Activated CD8-positive, alpha-beta memory T cell treated with anti-CD3 and anti-CD28 coated beads, Interleukin-2, amount 50 U/mL, for 1 hour (primary cell): ENCODE data around the gene KCNQ2.

Experiments
- DNase-seq: peaks from one replicate; pipeline ENCODE4 v3.0.0-alpha.2; 2020; ENCODE audit errors: extremely low read depth

KCNQ2 gene

GRCh38 chr20:63356931-63357879 is 115.2 kb downstream of the KCNQ2 start:
- DNase-seq: no peak

DNA sequence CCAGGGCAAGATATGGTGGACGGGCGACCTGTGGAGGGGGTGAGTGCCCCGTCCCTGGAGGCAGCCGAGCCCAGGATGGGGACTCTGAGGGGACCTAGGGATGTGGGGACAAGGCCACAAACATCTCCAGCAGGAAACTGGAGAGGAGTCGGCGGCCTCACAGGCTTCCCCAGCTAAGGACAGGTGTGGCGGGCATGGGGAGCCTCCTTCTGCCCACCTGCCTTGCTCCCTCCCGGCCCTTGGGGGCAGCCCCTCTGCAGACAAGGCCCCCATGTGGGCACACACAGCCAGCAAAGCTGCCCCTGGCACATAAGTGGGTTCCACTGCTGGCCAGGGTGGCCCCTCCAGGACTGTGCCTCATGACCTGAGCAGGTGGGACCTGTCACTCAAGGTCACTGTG is 115.9 kb downstream of the KCNQ2 start:
- no peak for DNase-seq

DNA sequence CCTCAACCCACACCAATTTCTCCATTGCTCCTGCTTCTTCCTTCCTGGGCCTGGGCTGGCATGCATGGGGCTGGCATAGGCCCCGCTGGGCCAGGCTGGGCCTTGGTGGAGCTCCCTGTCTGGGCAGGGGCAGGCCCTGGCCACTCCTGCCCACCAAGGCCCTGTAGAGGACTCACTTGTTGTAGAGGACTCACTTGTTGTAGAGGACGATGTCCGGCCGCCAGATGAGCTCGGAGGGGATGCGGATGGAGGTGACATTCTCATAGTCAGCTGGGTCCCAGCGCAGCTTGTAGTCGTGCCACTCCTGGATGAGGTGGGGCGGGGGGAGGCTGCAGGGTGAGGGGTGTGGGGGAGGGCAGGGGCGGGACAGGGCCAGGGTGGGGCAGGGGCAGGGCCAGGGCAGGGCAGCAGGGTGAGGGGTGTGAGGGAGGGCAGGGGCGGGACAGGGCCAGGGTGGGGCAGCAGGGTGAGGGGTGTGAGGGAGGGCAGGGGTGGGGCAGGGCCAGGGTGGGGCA is 116.6 kb downstream of the KCNQ2 start:
- DNase-seq: no peak

GRCh38 chr20:63354636-63355350 is 117.7 kb downstream of the KCNQ2 start:
- DNase-seq: no peak

DNA sequence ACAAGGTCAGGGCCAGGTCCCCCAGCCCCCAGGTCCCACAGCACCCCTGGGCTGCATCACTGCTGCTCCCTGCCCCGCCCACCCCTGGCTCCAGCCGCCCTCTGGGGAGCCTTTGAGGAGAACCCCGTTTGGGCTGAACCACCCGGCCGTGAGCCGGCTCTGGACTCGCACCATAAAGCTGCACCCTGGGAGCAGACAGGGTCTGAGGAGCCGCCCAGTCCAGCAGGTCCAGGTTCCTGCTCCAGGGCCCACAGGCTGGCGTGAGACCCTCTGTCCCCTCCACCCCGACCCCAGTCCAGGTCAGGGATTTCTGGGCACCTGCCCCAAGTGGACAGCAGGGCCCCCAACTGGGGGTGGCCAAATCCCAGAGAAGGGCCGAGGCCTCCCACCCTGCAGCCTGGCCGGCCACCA is 119.6 kb downstream of the KCNQ2 start:
- DNase-seq: no peak

DNA sequence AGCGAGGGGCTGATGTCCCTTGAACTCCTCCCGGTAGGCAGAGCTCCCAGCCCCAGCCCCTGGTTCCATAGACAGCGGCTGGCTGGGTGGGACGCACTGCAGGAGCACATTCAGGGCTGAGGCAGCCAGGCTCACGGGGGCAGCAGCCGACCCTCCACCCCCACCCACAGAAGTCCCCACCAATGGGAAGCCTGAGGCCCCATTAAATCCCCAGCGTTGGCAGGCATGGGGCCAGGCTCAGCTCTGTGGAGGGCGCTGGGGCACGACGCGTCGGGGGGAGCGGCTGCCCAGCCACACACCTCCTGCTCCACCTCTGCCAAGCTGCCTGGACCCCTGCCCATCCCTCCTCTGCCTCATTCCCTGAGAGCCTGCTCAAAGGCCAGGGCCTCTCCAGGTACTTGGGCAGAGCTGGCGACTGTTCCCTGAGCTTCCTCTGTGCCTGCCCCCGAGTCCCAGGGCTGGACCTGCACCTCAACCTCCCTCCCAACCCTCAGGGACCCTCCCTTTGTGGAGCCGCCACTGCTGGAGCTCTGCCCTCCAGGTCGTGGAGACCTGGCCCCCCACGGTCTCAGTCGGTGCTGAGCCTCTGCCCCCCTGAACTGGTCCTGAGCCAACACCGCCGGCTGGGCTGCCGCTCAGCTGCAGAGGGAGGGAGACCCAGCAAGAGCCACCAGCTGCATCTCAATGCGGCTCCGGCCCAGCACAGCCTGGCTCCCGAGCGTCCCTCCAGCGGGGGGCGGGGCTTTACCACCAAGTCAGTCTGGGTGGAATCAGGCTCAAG is 120.5 kb downstream of the KCNQ2 start:
- no peak for DNase-seq

DNA sequence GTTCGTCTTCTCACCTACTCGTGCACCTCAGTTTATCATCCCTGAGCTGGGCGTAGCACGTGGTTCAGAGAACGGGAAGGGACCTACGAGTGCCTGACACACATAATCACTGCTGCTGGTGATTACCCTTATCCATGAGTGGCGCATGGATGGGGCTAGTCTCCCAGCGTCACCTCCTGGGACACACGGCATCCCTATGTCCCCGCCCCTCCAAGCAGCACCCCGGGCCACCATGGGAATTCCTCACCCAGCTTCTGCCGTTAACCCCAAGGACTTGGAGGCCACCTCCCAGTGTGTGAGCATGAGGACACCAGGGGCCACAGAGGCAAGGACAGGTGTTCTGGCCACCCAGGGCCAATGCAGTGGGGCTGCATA is 121.1 kb downstream of the KCNQ2 start:
- no peak for DNase-seq

DNA sequence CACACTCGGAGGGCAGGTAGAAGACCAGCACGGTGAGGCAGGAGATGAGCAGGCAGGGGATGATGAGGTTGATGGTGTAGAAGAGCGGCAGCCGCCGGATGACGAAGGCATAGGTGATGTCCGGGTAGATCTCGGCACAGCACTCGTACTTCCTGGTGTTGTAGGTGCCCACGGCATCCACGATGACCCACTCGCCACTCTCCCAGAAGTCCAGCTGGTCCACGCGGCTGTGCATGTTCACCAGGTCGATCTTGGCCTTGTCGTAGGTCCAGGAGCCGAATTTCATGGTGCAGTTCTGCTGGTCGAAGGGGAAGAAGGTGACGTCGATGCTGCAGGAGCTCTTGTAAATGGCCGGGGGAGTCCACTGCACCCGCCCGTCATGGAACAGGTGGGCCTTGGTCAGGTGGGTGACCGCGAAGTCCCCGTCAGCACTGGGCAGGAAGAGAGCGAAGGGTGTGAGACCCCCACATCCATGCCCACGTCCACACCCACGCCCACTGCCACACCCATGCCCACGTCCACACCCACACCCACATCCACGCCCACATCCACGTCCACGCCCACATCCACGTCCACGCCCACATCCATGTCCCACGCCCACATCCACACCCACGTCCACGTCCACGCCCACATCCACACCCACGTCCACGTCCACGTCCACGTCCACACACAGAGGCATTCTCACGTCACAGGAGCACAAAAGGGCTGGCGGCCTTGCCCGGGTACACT is 121.7 kb downstream of the KCNQ2 start:
- DNase-seq: no peak
